ENCODE measurements around the gene ORAI3.

ORAI3 gene

GRCh38 chr16:30974348-30974747 lies 25.5 kb downstream of the ORAI3 start:
- Histone ChIP-seq H3K9ac (ENCODE audit: low read length) (no peak overlapping the region), H3K4me3 (ENCODE audit: low read depth, low read length) (no peak overlapping the region), H3K27ac (ENCODE audit: low read depth, low read length) (no peak overlapping the region), H3K27me3 (ENCODE audit: control insufficient read depth, insufficient read depth, low read length) (no peaks in the 10 kb centered on the region), H3K4me1 (ENCODE audit: control insufficient read depth, insufficient read depth, low read length) (no peaks in the 10 kb centered on the region), H3K36me3 (ENCODE audit: control insufficient read depth, insufficient read depth, low read length) (peaks cover 91% of the 10 kb centered on the region), H3K9me3 (ENCODE audit: control insufficient read depth, insufficient read depth, low read depth, low read length) (no peaks in the 10 kb centered on the region)

- peaks cover 94% of the 10 kb centered on the region for H3K36me3 ChIP-seq (ENCODE audit: control insufficient read depth, insufficient read depth, low read length)
Measured at GRCh38 chr16:30976486-30976885, 27.6 kb downstream of the ORAI3 start.

GRCh38 chr16:30977502-30977901 lies 28.6 kb downstream of the ORAI3 start:
- H3K9ac ChIP-seq (ENCODE audit: low read length), result no peak overlapping the region
- peaks cover 91% of the 10 kb centered on the region for H3K36me3 ChIP-seq (ENCODE audit: control insufficient read depth, insufficient read depth, low read length)
- no peak overlapping the region for H3K27ac ChIP-seq (ENCODE audit: low read depth, low read length)
- no peaks in the 10 kb centered on the region for H3K9me3 ChIP-seq (ENCODE audit: control insufficient read depth, insufficient read depth, low read depth, low read length)
- H3K4me1 ChIP-seq (ENCODE audit: control insufficient read depth, insufficient read depth, low read length), result no peaks in the 10 kb centered on the region
- no peaks in the 10 kb centered on the region for H3K27me3 ChIP-seq (ENCODE audit: control insufficient read depth, insufficient read depth, low read length)
- H3K4me3 ChIP-seq (ENCODE audit: low read depth, low read length), result no peak overlapping the region

More at GRCh38 chr16:30976486-30976885, 27.6 kb downstream of the ORAI3 start:
- peak overlapping the region; percentile 10 for H3K9ac ChIP-seq (ENCODE audit: low read length)
- no peaks in the 10 kb centered on the region for H3K9me3 ChIP-seq (ENCODE audit: control insufficient read depth, insufficient read depth, low read depth, low read length)
- H3K27ac ChIP-seq (ENCODE audit: low read depth, low read length), result no peak overlapping the region
- no peaks in the 10 kb centered on the region for H3K27me3 ChIP-seq (ENCODE audit: control insufficient read depth, insufficient read depth, low read length)
- no peaks in the 10 kb centered on the region for H3K4me1 ChIP-seq (ENCODE audit: control insufficient read depth, insufficient read depth, low read length)
- no peak overlapping the region for H3K4me3 ChIP-seq (ENCODE audit: low read depth, low read length)

GRCh38 chr16:30979170-30980022 lies 30.5 kb downstream of the ORAI3 start:
- no peak overlapping the region for H3K27ac ChIP-seq (ENCODE audit: low read depth, low read length)
- H3K9me3 ChIP-seq (ENCODE audit: control insufficient read depth, insufficient read depth, low read depth, low read length), result no peaks in the 10 kb centered on the region
- H3K9ac ChIP-seq (ENCODE audit: low read length), result no peak overlapping the region
- H3K36me3 ChIP-seq (ENCODE audit: control insufficient read depth, insufficient read depth, low read length), result peaks cover 90% of the 10 kb centered on the region
- H3K4me1 ChIP-seq (ENCODE audit: control insufficient read depth, insufficient read depth, low read length), result no peaks in the 10 kb centered on the region
- no peaks in the 10 kb centered on the region for H3K27me3 ChIP-seq (ENCODE audit: control insufficient read depth, insufficient read depth, low read length)
- H3K4me3 ChIP-seq (ENCODE audit: low read depth, low read length), result no peak overlapping the region

- Histone ChIP-seq H3K27me3 (ENCODE audit: control insufficient read depth, insufficient read depth, low read length) (no peaks in the 10 kb centered on the region), H3K9me3 (ENCODE audit: control insufficient read depth, insufficient read depth, low read depth, low read length) (no peaks in the 10 kb centered on the region), H3K9ac (ENCODE audit: low read length) (no peak overlapping the region), H3K4me1 (ENCODE audit: control insufficient read depth, insufficient read depth, low read length) (0 out of 2 replicates have a peak, but pooled peaks cover 3% of the 10 kb centered on the region), H3K36me3 (ENCODE audit: control insufficient read depth, insufficient read depth, low read length) (peaks cover 87% of the 10 kb centered on the region), H3K4me3 (ENCODE audit: low read depth, low read length) (no peak overlapping the region), H3K27ac (ENCODE audit: low read depth, low read length) (no peak overlapping the region)
Measured at GRCh38 chr16:30980023-30980371, 31.1 kb downstream of the ORAI3 start.

- Histone ChIP-seq H3K4me3 (ENCODE audit: low read depth, low read length) (no peak overlapping the region), H3K9ac (ENCODE audit: low read length) (no peak overlapping the region), H3K9me3 (ENCODE audit: control insufficient read depth, insufficient read depth, low read depth, low read length) (no peaks in the 10 kb centered on the region), H3K36me3 (ENCODE audit: control insufficient read depth, insufficient read depth, low read length) (peaks cover 84% of the 10 kb centered on the region), H3K4me1 (ENCODE audit: control insufficient read depth, insufficient read depth, low read length) (peaks cover 7% of the 10 kb centered on the region), H3K27ac (ENCODE audit: low read depth, low read length) (no peak overlapping the region), H3K27me3 (ENCODE audit: control insufficient read depth, insufficient read depth, low read length) (no peaks in the 10 kb centered on the region)
Measured at GRCh38 chr16:30980434-30980833, 31.6 kb downstream of the ORAI3 start.

GRCh38 chr16:30980959-30981358 lies 32.1 kb downstream of the ORAI3 start:
- Histone ChIP-seq H3K4me1 (ENCODE audit: control insufficient read depth, insufficient read depth, low read length) (peaks cover 11% of the 10 kb centered on the region), H3K9me3 (ENCODE audit: control insufficient read depth, insufficient read depth, low read depth, low read length) (no peaks in the 10 kb centered on the region), H3K27me3 (ENCODE audit: control insufficient read depth, insufficient read depth, low read length) (no peaks in the 10 kb centered on the region), H3K4me3 (ENCODE audit: low read depth, low read length) (no peak overlapping the region), H3K36me3 (ENCODE audit: control insufficient read depth, insufficient read depth, low read length) (peaks cover 79% of the 10 kb centered on the region), H3K27ac (ENCODE audit: low read depth, low read length) (no peak overlapping the region), H3K9ac (ENCODE audit: low read length) (no peak overlapping the region)

GRCh38 chr16:30982548-30983288 lies 33.9 kb downstream of the ORAI3 start:
- Histone ChIP-seq H3K27ac (ENCODE audit: low read depth, low read length) (no peak overlapping the region), H3K4me3 (ENCODE audit: low read depth, low read length) (no peak overlapping the region), H3K9ac (ENCODE audit: low read length) (no peak overlapping the region), H3K4me1 (ENCODE audit: control insufficient read depth, insufficient read depth, low read length) (peaks cover 11% of the 10 kb centered on the region), H3K27me3 (ENCODE audit: control insufficient read depth, insufficient read depth, low read length) (no peaks in the 10 kb centered on the region), H3K9me3 (ENCODE audit: control insufficient read depth, insufficient read depth, low read depth, low read length) (no peaks in the 10 kb centered on the region), H3K36me3 (ENCODE audit: control insufficient read depth, insufficient read depth, low read length) (peaks cover 61% of the 10 kb centered on the region)

GRCh38 chr16:30983289-30983889 lies 34.5 kb downstream of the ORAI3 start:
- Histone ChIP-seq H3K9me3 (ENCODE audit: control insufficient read depth, insufficient read depth, low read depth, low read length) (no peaks in the 10 kb centered on the region), H3K36me3 (ENCODE audit: control insufficient read depth, insufficient read depth, low read length) (peaks cover 56% of the 10 kb centered on the region), H3K4me1 (ENCODE audit: control insufficient read depth, insufficient read depth, low read length) (peaks cover 11% of the 10 kb centered on the region), H3K9ac (ENCODE audit: low read length) (no peak overlapping the region), H3K4me3 (ENCODE audit: low read depth, low read length) (no peak overlapping the region), H3K27ac (ENCODE audit: low read depth, low read length) (no peak overlapping the region), H3K27me3 (ENCODE audit: control insufficient read depth, insufficient read depth, low read length) (no peaks in the 10 kb centered on the region)

- Histone ChIP-seq H3K27ac (ENCODE audit: low read depth, low read length) (no peak overlapping the region), H3K27me3 (ENCODE audit: control insufficient read depth, insufficient read depth, low read length) (no peaks in the 10 kb centered on the region), H3K9ac (ENCODE audit: low read length) (no peak overlapping the region), H3K9me3 (ENCODE audit: control insufficient read depth, insufficient read depth, low read depth, low read length) (no peaks in the 10 kb centered on the region), H3K36me3 (ENCODE audit: control insufficient read depth, insufficient read depth, low read length) (peaks cover 50% of the 10 kb centered on the region), H3K4me3 (ENCODE audit: low read depth, low read length) (no peak overlapping the region), H3K4me1 (ENCODE audit: control insufficient read depth, insufficient read depth, low read length) (peaks cover 11% of the 10 kb centered on the region)
Measured at GRCh38 chr16:30983898-30984610, 35.2 kb downstream of the ORAI3 start.

Measured in HUES6 (cell line).